ENCODE data around the gene HRG. TPM values are rescaled to one million over a fixed set of nuclear protein-coding genes. Genes with fewer than 3 reads are reported as not detected.

The HRG gene
- total RNA-seq, 1 donor from 2014 or later: not detected

Small RNA genes lying within 50 kb of the gene (small RNA-seq; reads per million reads assigned to genes)
- not detected for gene RF00017

Other genes with a start within 250 kb of the HRG start
- 1.6 TPM for gene CRYGS, start 121.6 kb upstream of the HRG start, total RNA-seq
- 37.1 TPM for gene TBCCD1, start 98.7 kb upstream of the HRG start, total RNA-seq
- gene DNAJB11, start 95.3 kb upstream of the HRG start, total RNA-seq: 34.9 TPM
- gene AHSG, start 53.0 kb upstream of the HRG start, total RNA-seq: 0.47 TPM
- not detected for gene FETUB, start 25.6 kb upstream of the HRG start, total RNA-seq
- gene KNG1, start 51.3 kb downstream of the HRG start, total RNA-seq: not detected
- gene EIF4A2, start 117.6 kb downstream of the HRG start, total RNA-seq: 1,423 TPM
- 29.8 TPM for gene RFC4, start 140.5 kb downstream of the HRG start, total RNA-seq
- not detected for gene ADIPOQ, start 176.7 kb downstream of the HRG start, total RNA-seq

Data from occipital lobe (tissue), 2 donors.